Kasumi-1 (cell line): ENCODE results near the gene TMEM63B.
A peak's percentile ranks its signal among the peaks of the same experiment; 100 is the strongest.
"Not testable (repeated sequence)": the region's sequence is repeated elsewhere in the genome, so short reads cannot be mapped to it uniquely, and the experiment has no call there.

Source experiments
- DNase-seq, 2 experiments: peaks; one replicate each; lab custom pipeline; 2025; lab: John Stamatoyannopoulos, UW

Gene TMEM63B

GRCh38 chr6:44127186-44128019 lies at the start of gene TMEM63B, which contains the start of gene MRPL14:
TSS of gene TMEM63B (plus strand) at chr6:44127554. CDS start at chr6:44134585, 7,031 bp downstream.
TSS of gene MRPL14 (minus strand) at chr6:44127452. CDS start at chr6:44116611, 10,841 bp downstream.
- peak; percentile 62 to 63 for DNase-seq

DNA sequence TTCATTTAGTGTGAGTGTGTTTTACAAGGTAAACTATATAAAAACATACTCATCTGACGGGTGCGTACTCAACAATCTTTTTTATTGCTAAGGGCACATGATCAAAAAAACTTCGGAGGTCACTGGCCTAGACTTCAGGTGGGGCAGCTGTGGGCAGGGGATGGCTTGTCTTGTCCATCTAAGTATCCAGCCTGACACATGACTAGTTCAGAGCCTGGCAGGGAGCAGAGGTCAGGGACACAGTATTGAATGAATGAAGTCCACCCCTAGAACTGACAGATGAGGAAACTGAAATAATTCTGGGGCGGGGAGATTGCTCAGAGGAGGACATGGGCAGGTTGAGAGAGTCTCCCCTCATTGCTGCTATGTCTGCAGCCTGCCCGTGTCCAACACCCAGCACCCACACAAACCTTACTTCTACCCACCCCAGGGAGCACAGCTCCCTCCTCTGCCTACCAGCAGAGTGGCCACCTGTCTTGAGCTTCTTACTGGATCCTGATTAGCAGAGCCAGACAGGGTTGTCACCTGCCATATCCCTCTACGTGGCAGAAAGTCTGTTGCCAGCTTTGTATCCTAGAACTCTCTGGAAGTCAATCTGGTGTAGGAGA lies 49.0 kb upstream of the TMEM63B start:
- DNase-seq, result no peak

GRCh38 chr6:44078827-44079671 lies 48.3 kb upstream of the TMEM63B start:
- DNase-seq, result no peak

- no peak for DNase-seq
Measured at GRCh38 chr6:44079672-44080071, 47.7 kb upstream of the TMEM63B start.

DNA sequence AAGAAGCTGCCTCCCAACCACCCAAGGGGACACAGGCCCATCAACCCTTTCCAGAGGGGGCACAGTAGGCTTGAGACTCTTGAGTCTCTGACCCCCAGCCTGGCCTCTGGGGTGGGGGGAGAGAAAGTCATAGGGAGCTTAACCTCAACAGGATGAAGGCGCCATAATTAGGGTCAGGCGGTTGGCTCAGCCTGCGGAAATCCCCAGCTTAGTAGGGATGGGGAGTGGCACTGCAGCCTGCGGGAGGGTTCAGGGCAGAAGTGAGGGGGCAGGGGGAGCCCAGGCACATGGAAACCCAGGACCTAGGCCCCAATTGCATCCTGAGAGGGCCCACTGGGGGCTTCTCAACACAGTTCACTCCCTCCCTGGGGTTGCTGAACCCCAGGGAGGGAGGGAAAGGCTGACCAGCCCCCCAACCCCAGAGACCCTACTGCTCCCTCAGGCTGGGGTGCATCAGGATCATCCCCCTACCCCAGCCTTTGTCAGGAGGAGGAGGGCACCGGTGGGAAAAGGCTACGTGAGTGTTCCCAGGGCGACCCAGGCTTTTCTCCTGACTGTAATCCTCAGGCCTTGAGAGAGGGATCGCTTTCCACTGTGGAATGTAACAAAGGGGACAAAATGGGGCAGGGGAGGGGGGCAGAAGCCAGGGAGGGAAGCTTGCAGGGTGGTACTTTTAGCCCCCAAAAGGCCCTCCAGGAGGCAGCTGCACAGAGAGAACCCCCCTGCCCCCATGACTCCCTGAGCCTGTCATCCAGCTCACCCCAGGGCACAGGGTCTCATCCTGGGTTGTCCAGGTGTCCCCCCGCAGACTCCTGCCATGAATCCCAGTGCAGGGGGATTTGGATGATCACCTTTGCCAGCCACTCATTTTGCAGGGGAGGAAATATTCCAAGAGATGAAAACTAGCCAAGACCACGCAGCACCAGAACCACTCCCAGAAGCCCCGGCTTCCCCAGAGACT lies 46.5 kb upstream of the TMEM63B start:
- no peak for DNase-seq

DNA sequence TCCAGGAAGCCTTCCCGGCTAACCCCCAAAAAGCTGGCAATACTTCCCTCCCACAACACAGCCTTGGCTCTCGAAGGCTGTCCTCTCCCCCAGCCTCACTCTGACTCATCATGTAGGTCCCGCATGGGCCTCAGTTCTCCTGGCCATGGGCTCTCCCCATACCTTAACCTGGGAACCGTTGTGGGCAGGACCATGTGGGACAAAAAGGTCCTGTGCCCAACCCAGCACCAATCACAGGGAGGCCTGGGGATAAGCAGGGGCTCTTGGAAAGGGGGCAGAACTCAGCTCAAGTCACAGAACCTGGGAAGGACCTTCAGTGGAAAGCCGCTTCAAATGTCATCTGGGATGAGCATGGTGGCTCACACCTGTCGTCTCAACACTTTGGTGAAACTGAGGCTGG lies 45.6 kb upstream of the TMEM63B start:
- no peak for DNase-seq

GRCh38 chr6:44082872-44083321 lies 44.5 kb upstream of the TMEM63B start:
- no peak for DNase-seq

DNA sequence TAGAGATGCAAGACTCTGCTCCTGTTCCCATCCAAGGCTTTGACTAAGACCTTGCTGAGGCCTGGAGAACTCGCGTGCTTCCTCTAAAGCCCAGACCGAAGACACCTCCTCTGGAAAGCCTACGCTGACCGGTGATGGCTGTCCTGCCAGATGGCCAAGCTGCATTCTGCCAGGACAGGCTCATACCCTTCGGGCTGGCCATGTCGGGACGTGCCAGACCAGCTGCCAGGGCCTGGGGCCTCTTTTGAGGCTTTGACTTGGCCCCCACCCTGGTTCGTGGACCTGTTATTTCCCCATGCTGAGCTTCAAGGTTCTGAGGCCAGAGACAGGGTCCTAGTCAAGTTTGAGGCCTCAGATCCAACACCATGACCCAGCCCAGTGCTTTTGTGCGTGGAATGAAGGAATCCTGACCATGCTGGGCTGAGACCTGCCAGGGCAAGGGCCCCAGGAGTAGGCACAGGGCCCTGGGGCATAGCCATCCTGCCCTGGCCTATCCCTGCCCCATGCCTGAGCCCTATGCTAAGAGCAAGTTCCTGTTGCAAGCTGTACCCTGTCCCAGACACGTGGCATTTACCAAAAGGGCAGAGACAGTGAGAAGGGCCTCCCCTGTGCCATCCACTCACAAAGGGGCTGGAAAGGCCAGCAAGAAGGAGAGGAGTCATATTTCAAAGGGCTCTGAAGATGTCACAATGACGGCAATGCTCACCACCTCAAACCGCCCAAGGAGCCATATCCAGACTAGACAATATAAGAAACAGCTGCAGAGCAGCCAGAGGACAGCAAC lies 42.9 kb upstream of the TMEM63B start:
- peak in 1 of 2 experiments; percentile 18 for DNase-seq

GRCh38 chr6:44085219-44085618 lies 42.1 kb upstream of the TMEM63B start:
- no peak for DNase-seq

DNA sequence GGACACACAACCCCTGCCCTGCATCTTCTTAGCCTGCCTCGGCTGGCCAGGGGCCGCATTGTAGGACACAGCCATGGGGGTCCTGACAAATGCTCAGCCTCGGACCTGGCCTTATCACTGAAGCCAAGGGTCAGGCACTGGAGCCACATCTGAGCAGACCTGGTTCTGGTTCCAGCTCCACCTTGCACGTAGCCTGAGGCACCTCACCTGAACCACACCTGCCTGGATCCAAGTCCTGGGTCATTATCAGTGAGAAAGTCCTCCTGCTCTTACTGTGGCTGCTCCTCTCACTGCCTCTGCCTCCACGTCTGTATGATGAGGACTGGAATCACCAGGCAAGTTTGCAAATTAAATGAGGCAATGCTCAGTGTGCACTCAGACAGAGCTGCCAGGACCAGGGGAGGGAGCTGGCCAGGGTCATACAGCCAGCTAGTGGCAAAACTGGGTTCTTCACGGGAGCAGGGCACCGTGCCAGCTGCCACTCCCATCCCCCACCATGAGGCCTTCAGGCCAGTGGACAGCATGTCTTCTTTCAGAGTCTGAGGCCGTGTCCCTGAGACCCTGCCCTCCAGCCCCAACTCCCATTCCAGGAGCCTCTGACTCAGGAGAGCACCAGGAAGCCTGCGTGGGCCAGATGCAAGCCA lies 40.3 kb upstream of the TMEM63B start:
- no peak for DNase-seq

- no peak for DNase-seq
Measured at GRCh38 chr6:44087623-44088022, 39.7 kb upstream of the TMEM63B start.

GRCh38 chr6:44088827-44089590 lies 38.3 kb upstream of the TMEM63B start:
- DNase-seq, result no peak

DNA sequence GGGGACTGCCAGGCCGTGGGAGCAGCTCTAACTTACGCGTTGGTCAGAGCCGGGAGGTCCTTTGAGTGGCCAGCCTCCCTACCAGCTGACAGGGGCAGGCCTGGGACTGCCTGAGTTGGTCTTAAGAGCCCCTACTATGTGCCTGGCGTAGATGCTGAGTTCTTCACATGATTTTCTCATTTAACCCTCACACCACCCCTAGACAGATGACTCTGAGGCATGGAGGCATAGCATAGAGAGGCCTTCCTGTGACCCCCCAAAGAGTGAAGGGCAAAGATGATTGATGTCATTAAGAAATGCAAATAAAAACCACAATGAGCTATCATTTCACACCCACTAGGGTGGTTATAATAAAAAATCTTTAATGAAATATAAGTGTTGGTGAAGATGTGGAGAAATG lies 36.9 kb upstream of the TMEM63B start:
- no peak for DNase-seq

DNA sequence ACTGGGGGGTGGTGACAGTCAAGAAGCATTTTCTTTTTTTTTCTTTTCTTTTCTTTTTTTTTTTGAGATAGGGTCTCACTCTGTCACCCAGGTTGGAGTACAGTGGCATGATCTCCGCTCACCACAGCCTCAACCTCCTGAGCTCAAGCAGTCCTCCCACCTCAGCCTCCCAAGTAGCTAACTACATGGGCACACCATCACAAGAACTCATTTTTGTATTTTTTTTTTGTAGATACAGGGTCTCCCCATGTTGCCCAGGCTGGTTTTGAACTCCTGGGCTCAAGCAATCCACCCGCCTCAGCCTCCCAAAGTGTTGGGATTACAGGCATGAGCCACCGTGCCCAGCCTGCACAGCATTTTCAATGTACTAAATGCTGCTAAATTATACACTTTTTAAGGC lies 36.0 kb upstream of the TMEM63B start:
- DNase-seq, result not testable (repeated sequence)

- no peak for DNase-seq
Measured at GRCh38 chr6:44091981-44092884, 35.1 kb upstream of the TMEM63B start.

- DNase-seq, result no peak
Measured at GRCh38 chr6:44093066-44093465, 34.3 kb upstream of the TMEM63B start.

GRCh38 chr6:44093750-44094402 lies 33.5 kb upstream of the TMEM63B start:
- DNase-seq, result no peak
